ENCODE measurements around the gene CDK12.

DNA sequence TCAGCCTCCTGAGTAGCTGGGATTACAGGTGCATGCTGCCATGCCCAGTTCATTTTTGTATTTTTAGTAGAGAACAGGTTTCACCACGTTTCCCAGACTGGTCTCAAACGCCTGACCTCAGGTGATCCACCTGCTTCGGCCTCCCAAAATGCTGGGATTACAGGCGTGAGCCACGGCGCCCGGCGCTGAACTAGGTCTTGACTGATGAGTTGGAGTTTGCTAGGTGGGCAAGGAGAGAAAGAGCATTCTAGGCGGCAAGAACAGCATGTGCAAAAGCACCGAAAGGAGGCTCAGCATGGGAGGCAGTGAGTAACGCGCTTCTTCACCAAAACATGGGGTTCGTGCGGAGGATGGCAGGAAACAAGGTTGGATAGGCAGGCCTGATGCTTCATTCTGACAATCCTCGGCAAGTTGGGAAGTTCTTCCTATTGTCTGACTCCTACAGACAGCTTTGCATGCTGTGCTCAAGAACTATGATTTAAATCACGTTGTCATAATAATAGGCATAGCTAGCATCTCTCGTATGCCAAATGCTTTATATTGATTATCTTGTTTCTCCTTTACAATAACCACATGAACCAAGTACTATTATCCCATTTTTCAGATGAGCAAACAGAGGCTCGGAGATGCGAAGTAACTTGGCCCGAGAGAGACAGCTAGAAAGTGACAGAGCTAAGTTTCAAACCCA lies 119.9 kb downstream of the CDK12 start:
- TF ChIP-seq, protein P1, sequence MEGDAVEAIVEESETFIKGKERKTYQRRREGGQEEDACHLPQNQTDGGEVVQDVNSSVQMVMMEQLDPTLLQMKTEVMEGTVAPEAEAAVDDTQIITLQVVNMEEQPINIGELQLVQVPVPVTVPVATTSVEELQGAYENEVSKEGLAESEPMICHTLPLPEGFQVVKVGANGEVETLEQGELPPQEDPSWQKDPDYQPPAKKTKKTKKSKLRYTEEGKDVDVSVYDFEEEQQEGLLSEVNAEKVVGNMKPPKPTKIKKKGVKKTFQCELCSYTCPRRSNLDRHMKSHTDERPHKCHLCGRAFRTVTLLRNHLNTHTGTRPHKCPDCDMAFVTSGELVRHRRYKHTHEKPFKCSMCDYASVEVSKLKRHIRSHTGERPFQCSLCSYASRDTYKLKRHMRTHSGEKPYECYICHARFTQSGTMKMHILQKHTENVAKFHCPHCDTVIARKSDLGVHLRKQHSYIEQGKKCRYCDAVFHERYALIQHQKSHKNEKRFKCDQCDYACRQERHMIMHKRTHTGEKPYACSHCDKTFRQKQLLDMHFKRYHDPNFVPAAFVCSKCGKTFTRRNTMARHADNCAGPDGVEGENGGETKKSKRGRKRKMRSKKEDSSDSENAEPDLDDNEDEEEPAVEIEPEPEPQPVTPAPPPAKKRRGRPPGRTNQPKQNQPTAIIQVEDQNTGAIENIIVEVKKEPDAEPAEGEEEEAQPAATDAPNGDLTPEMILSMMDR (IDR thresholded peaks at IDR 0.05): no peak
- TF ChIP-seq POLR2A (IDR thresholded peaks at IDR 0.05): no peak

All from adrenal gland (tissue), 5 donors.